ENCODE results near the gene TCFL5.

DNA sequence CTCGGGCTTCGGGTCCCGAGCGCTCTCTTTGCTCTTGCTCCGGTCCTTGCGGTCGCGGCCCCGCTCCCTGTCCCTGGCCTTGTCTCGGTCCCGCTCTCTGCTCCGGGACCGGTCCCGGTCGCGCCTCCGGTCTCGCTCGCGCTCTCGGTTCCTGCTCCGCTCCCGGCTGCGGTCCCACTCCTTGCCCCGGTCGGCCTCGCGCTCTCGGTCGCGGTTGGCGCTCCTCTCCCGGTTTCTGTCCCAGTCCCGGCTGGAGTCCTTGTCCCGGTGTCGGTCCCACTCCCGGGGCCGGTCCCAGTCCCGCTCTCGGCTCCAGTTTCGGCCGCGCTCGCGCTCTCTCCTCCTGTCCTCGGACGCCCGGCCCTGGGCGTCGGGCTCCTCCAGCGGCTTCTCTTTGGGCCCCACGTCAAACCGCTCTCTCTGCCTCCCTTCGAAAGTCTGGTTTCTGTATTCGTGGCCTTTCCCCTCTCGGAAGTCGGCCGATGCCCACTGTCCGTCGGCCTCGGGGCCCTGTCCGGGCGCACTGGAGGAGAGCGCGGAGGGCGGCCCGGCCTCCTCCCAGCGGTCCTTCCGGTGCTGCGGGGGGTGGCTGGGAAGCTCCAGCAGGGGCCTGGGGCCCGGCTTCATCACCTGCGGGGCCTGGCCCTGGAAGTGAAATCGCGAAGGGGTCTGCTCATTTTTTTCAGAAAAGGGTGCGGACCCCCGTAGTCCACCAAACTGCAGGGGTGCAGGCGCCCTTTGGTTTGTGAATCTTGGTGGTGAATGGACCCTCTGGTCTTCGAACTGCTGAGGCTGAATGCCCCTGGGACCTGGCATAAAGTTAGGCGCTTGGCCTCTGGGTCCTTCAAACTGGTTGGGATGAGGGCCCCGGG is 17.9 kb upstream of the TCFL5 start:
- TF ChIP-seq HDAC2 (IDR thresholded peaks at IDR 0.05): no peak
- no peak for TF ChIP-seq RFX5 (IDR thresholded peaks at IDR 0.05; ENCODE audit: low read depth, low read length)
- TF ChIP-seq, protein P1, sequence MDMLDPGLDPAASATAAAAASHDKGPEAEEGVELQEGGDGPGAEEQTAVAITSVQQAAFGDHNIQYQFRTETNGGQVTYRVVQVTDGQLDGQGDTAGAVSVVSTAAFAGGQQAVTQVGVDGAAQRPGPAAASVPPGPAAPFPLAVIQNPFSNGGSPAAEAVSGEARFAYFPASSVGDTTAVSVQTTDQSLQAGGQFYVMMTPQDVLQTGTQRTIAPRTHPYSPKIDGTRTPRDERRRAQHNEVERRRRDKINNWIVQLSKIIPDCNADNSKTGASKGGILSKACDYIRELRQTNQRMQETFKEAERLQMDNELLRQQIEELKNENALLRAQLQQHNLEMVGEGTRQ (IDR thresholded peaks at IDR 0.05; ENCODE audit: borderline replicate concordance, low read depth, low read length): no peak
- no peak for TF ChIP-seq NR2C1 (IDR thresholded peaks at IDR 0.05)
- TF ChIP-seq, protein P2, sequence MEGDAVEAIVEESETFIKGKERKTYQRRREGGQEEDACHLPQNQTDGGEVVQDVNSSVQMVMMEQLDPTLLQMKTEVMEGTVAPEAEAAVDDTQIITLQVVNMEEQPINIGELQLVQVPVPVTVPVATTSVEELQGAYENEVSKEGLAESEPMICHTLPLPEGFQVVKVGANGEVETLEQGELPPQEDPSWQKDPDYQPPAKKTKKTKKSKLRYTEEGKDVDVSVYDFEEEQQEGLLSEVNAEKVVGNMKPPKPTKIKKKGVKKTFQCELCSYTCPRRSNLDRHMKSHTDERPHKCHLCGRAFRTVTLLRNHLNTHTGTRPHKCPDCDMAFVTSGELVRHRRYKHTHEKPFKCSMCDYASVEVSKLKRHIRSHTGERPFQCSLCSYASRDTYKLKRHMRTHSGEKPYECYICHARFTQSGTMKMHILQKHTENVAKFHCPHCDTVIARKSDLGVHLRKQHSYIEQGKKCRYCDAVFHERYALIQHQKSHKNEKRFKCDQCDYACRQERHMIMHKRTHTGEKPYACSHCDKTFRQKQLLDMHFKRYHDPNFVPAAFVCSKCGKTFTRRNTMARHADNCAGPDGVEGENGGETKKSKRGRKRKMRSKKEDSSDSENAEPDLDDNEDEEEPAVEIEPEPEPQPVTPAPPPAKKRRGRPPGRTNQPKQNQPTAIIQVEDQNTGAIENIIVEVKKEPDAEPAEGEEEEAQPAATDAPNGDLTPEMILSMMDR (IDR thresholded peaks at IDR 0.05 in 2 of 3, conservative IDR thresholded peaks at IDR 0.05 in 1 of 3; ENCODE audit: control insufficient read depth in 2 of 3, extremely low read depth in 1 of 3, insufficient read depth in 1 of 3, low read depth in 3 of 3, low read length in 3 of 3): no peak
- no peak for TF ChIP-seq ESRRA (IDR thresholded peaks at IDR 0.05; ENCODE audit: low read length)
- TF ChIP-seq POLR2A (IDR thresholded peaks at IDR 0.05; ENCODE audit: low read depth, low read length): no peak
- no peak for TF ChIP-seq TCF12 (IDR thresholded peaks at IDR 0.05; ENCODE audit: low read depth, low read length)
- TF ChIP-seq SMAD1 (IDR thresholded peaks at IDR 0.05; ENCODE audit: low read depth, partially characterized antibody): no peak
